GM13977 (cell line): Measurements from ENCODE around the gene PRRX2.
"Not testable (repeated sequence)": the region's sequence is repeated elsewhere in the genome, so short reads cannot be mapped to it uniquely, and the experiment has no call there.

Source experiments
- DNase-seq: peaks from one replicate; pipeline ENCODE4 v3.0.0; 2012; ENCODE audit warnings: low spot score
- CTCF ChIP-seq: IDR thresholded peaks from 2 replicates; pipeline ENCODE4 v1.5.1; 2012; ENCODE audit warnings: mild to moderate bottlenecking, control low read depth; ENCODE audit not compliant: insufficient read depth; ENCODE audit errors: extremely low read depth, missing control alignments
- in situ Hi-C: fragments of 300-500 bp; cut with MboI; formaldehyde crosslinking; loops from one replicate; pipeline ENCODE4 v1.12.0; 2022; ENCODE audit warnings: low sequenced_read_pairs, low pct_unique_long_range_greater_than_20kb, mixed read lengths, inconsistent platforms; ENCODE audit not compliant: unreplicated experiment

The PRRX2 gene

GRCh38 chr9:129759319-129759718 lies 93.9 kb downstream of the PRRX2 start:
- in situ Hi-C loops = no loop called here
- no peak for DNase-seq
- TF ChIP-seq CTCF = no peak

- TF ChIP-seq CTCF = no peak
- in situ Hi-C loops = no loop called here
- no peak for DNase-seq
These were observed 94.5 kb downstream of the PRRX2 start for GRCh38 chr9:129759804-129760502.

- in situ Hi-C loops, DNase-seq: not testable (repeated sequence)
These were observed 95.3 kb downstream of the PRRX2 start for GRCh38 chr9:129760784-129761183.

- no peak for TF ChIP-seq CTCF
- DNase-seq = no peak
- in situ Hi-C loops = no loop called here
These were observed 96.0 kb downstream of the PRRX2 start for GRCh38 chr9:129761293-129761900.

GRCh38 chr9:129761901-129762369 lies 96.5 kb downstream of the PRRX2 start:
- in situ Hi-C loops = no loop called here
- TF ChIP-seq CTCF = no peak
- no peak for DNase-seq

GRCh38 chr9:129762370-129762984 lies 97.0 kb downstream of the PRRX2 start:
- in situ Hi-C loops, DNase-seq: not testable (repeated sequence)

GRCh38 chr9:129762985-129763926 lies 97.8 kb downstream of the PRRX2 start:
- in situ Hi-C loops = no loop called here
- DNase-seq = no peak
- no peak for TF ChIP-seq CTCF
